HEK293 (cell line): Measurements from ENCODE around the gene ADAM8.
"Not testable (repeated sequence)": the region's sequence is repeated elsewhere in the genome, so short reads cannot be mapped to it uniquely, and the experiment has no call there.

ENCODE experiments used
- CTCF ChIA-PET: fragments of 350-600 bp; formaldehyde crosslinking; extraction: SDS; loops from one replicate; lab custom pipeline; 2021; ENCODE audit warnings: antibody characterized with exemption; lab: Yijun Ruan, JAX
- POLR2A ChIA-PET: fragments of 300-600 bp; formaldehyde crosslinking; extraction: SDS; loops from one replicate; lab custom pipeline; 2020; ENCODE audit warnings: antibody characterized with exemption, inconsistent platforms; lab: Yijun Ruan, JAX
- H3K27ac ChIP-seq: fragments of 200-500 bp; sonication (Bioruptor generic); 2 replicates; pipeline ENCODE4 v1.5.1; 2014; ENCODE audit warnings: low read depth, low read length, control low read depth, inconsistent platforms; ENCODE audit errors: extremely low read depth
- H3K36me3 ChIP-seq, 2 experiments: fragments of 200-500 bp in 1 of 2; sonication (Bioruptor generic) in 1 of 2; 1 replicate in 1 of 2; 2 replicates in 1 of 2; pipeline ENCODE4 v1.5.1; 2014 to 2017; ENCODE audit warnings: inconsistent platforms in 2 of 2, low read length in 2 of 2; ENCODE audit not compliant: control insufficient read depth in 2 of 2, insufficient read depth in 1 of 2
- H3K4me1 ChIP-seq: fragments of 200-500 bp; sonication (Bioruptor generic); 2 replicates; pipeline ENCODE4 v1.5.1; 2014; ENCODE audit warnings: mild to moderate bottlenecking, low read length, inconsistent platforms; ENCODE audit not compliant: control insufficient read depth, insufficient read depth
- H3K4me3 ChIP-seq: 2 replicates; pipeline ENCODE4 v1.5.1; 2011; ENCODE audit warnings: low read depth, mild to moderate bottlenecking, control low read depth, low read length, moderate library complexity
- H3K9me3 ChIP-seq: fragments of 200-500 bp; sonication (Bioruptor generic); 2 replicates; pipeline ENCODE4 v1.5.1; 2014; ENCODE audit warnings: low read depth, low read length, inconsistent platforms; ENCODE audit not compliant: control insufficient read depth, insufficient read depth
- BCL11A ChIP-seq: fragments of 450-650 bp; formaldehyde crosslinking; IDR thresholded peaks from 2 replicates; pipeline ENCODE4 v1.5.1; 2016; ENCODE audit warnings: low read depth, missing biosample characterization, missing genetic modification characterization
- EGR2 ChIP-seq: fragments of 450-650 bp; formaldehyde crosslinking; IDR thresholded peaks from 2 replicates; pipeline ENCODE4 v1.5.1; 2016; ENCODE audit warnings: low read depth, missing biosample characterization, missing genetic modification characterization
- GLI2 ChIP-seq: fragments of 450-650 bp; formaldehyde crosslinking; IDR thresholded peaks from 2 replicates; pipeline ENCODE4; 2017; ENCODE audit warnings: missing biosample characterization, missing genetic modification characterization, low read depth, borderline replicate concordance
- HOXA7 ChIP-seq: sonication (generic); formaldehyde crosslinking; IDR thresholded peaks from 2 replicates; pipeline ENCODE4 v1.8.1; 2022; ENCODE audit warnings: missing genetic modification reagents, borderline replicate concordance
- HOXC10 ChIP-seq: sonication (generic); formaldehyde crosslinking; IDR thresholded peaks from 2 replicates; pipeline ENCODE4 v1.8.1; 2023; ENCODE audit warnings: mild to moderate bottlenecking, missing genetic modification reagents
- KLF10 ChIP-seq: fragments of 450-650 bp; IDR thresholded peaks from 2 replicates; pipeline ENCODE4 v1.5.1; 2018; ENCODE audit warnings: missing biosample characterization, mild to moderate bottlenecking, missing genetic modification characterization
- KLF16 ChIP-seq: fragments of 450-650 bp; formaldehyde crosslinking; IDR thresholded peaks from 2 replicates; pipeline ENCODE4 v1.5.1; 2017; ENCODE audit warnings: missing biosample characterization, missing genetic modification characterization
- MYNN ChIP-seq: fragments of 450-650 bp; formaldehyde crosslinking; IDR thresholded peaks from 2 replicates; pipeline ENCODE4 v1.5.1; 2016; ENCODE audit warnings: missing biosample characterization, missing genetic modification characterization, borderline replicate concordance
- PRDM6 ChIP-seq: fragments of 450-650 bp; formaldehyde crosslinking; IDR thresholded peaks from 2 replicates; pipeline ENCODE4 v1.5.1; 2017; ENCODE audit warnings: missing biosample characterization, missing genetic modification characterization
- SALL2 ChIP-seq: fragments of 450-650 bp; formaldehyde crosslinking; IDR thresholded peaks from 2 replicates; pipeline ENCODE4 v1.5.0; 2017; ENCODE audit warnings: missing biosample characterization, mild to moderate bottlenecking, missing genetic modification characterization, borderline replicate concordance
- SCRT2 ChIP-seq: fragments of 450-650 bp; formaldehyde crosslinking; IDR thresholded peaks from 2 replicates; pipeline ENCODE4 v1.5.1; 2016; ENCODE audit warnings: missing biosample characterization, missing genetic modification characterization
- SP2 ChIP-seq: fragments of 450-650 bp; formaldehyde crosslinking; IDR thresholded peaks from 2 replicates; pipeline ENCODE4 v1.5.1; 2016; ENCODE audit warnings: missing biosample characterization, missing genetic modification characterization
- TCF7L2 ChIP-seq: IDR thresholded peaks from 2 replicates; pipeline ENCODE4 v1.6.1; 2011; ENCODE audit warnings: low read depth, mild to moderate bottlenecking, inconsistent platforms, low read length, moderate library complexity, borderline replicate concordance
- ZBTB20 ChIP-seq: fragments of 450-650 bp; formaldehyde crosslinking; IDR thresholded peaks from 2 replicates; pipeline ENCODE4 v1.5.1; 2016; ENCODE audit warnings: missing biosample characterization, missing genetic modification characterization
- ZBTB7A ChIP-seq: fragments of 450-650 bp; formaldehyde crosslinking; IDR thresholded peaks from 2 replicates; pipeline ENCODE4 v1.5.1; 2016; ENCODE audit warnings: low read depth, missing biosample characterization, missing genetic modification characterization
- ZNF112 ChIP-seq: fragments of 450-650 bp; formaldehyde crosslinking; IDR thresholded peaks from 2 replicates; pipeline ENCODE4 v1.5.0; 2017; ENCODE audit warnings: missing biosample characterization, missing genetic modification characterization
- ZNF169 ChIP-seq: fragments of 450-650 bp; formaldehyde crosslinking; IDR thresholded peaks from 2 replicates; pipeline ENCODE4 v1.5.1; 2016; ENCODE audit warnings: missing biosample characterization, missing genetic modification characterization
- ZNF184 ChIP-seq: fragments of 450-650 bp; IDR thresholded peaks from 2 replicates; pipeline ENCODE4 v1.5.1; 2018; ENCODE audit warnings: missing biosample characterization, mild to moderate bottlenecking, missing genetic modification characterization
- ZNF280D ChIP-seq: fragments of 450-650 bp; formaldehyde crosslinking; IDR thresholded peaks from 2 replicates; pipeline ENCODE4 v1.5.1; 2016; ENCODE audit warnings: missing biosample characterization, missing genetic modification characterization
- ZNF292 ChIP-seq: fragments of 450-650 bp; formaldehyde crosslinking; IDR thresholded peaks from 2 replicates; pipeline ENCODE4 v1.5.1; 2016; ENCODE audit warnings: low read depth, missing biosample characterization, missing genetic modification characterization, borderline replicate concordance
- ZNF529 ChIP-seq: fragments of 450-650 bp; formaldehyde crosslinking; IDR thresholded peaks from 2 replicates; pipeline ENCODE4 v1.5.1; 2017; ENCODE audit warnings: missing genetic modification characterization, missing biosample characterization; ENCODE audit not compliant: insufficient replicate concordance
- ZNF544 ChIP-seq: fragments of 450-650 bp; formaldehyde crosslinking; IDR thresholded peaks from 2 replicates; pipeline ENCODE4 v1.5.0; 2017; ENCODE audit warnings: missing biosample characterization, missing genetic modification characterization
- ZNF600 ChIP-seq: fragments of 450-650 bp; formaldehyde crosslinking; IDR thresholded peaks from 2 replicates; pipeline ENCODE4 v1.5.1; 2016; ENCODE audit warnings: missing biosample characterization, missing genetic modification characterization
- ZNF626 ChIP-seq: fragments of 450-650 bp; sonication (Bioruptor Pico); formaldehyde crosslinking; IDR thresholded peaks from 2 replicates; pipeline ENCODE4 v1.5.1; 2018; ENCODE audit warnings: missing biosample characterization, missing genetic modification characterization, inconsistent platforms
- ZNF747 ChIP-seq: fragments of 450-650 bp; formaldehyde crosslinking; IDR thresholded peaks from 2 replicates; pipeline ENCODE4 v1.5.1; 2016; ENCODE audit warnings: missing biosample characterization, missing genetic modification characterization
- ZNF76 ChIP-seq: fragments of 450-650 bp; formaldehyde crosslinking; IDR thresholded peaks from 2 replicates; pipeline ENCODE4; 2016; ENCODE audit warnings: low read depth, missing biosample characterization, missing genetic modification characterization, borderline replicate concordance
- ZNF791 ChIP-seq: fragments of 450-650 bp; formaldehyde crosslinking; IDR thresholded peaks from 2 replicates; pipeline ENCODE4 v1.5.1; 2016; ENCODE audit warnings: missing biosample characterization, missing genetic modification characterization
- ZSCAN23 ChIP-seq: fragments of 450-650 bp; formaldehyde crosslinking; IDR thresholded peaks from 2 replicates; pipeline ENCODE4 v1.5.1; 2016; ENCODE audit warnings: missing biosample characterization, missing genetic modification characterization

The ADAM8 gene

GRCh38 chr10:133320852-133321422 is 44.3 kb upstream of the ADAM8 start:
- H3K27ac ChIP-seq, H3K4me1 ChIP-seq, POLR2A ChIA-PET, H3K9me3 ChIP-seq, H3K4me3 ChIP-seq, H3K36me3 ChIP-seq: not testable (repeated sequence)
- TF ChIP-seq SP2 (tag by site-specific recombination), result peak; percentile 49
- CTCF ChIA-PET, result interaction anchor here (1.6 to 1.8 kb wide), 2 partner anchors 9 to 13 kb away, joined by 3 to 9 read pairs; no protein-coding TSS in a partner anchor

GRCh38 chr10:133318494-133319127 is 41.9 kb upstream of the ADAM8 start:
- H3K27ac ChIP-seq, result peak overlapping the region; percentile 74; the same call in 1 of the 2 replicates
- no peak for TF ChIP-seq ZNF529
- TF ChIP-seq BCL11A (tag by site-specific recombination), result peak; percentile 57; the same call in 1 of the 2 replicates
- no peak for TF ChIP-seq ZNF292 (tag by site-specific recombination)
- TF ChIP-seq KLF16, result peak; percentile 87
- TF ChIP-seq ZNF747 (tag by site-specific recombination), result no peak
- TF ChIP-seq ZBTB20 (tag by site-specific recombination), result peak; percentile 93
- TF ChIP-seq SCRT2 (tag by site-specific recombination), result peak; percentile 59
- TF ChIP-seq ZNF169 (tag by site-specific recombination), result no peak
- TF ChIP-seq TCF7L2, result no peak
- no peak for TF ChIP-seq SALL2 (tag by site-specific recombination)
- TF ChIP-seq KLF10, result peak; percentile 72; the same call in 1 of the 2 replicates
- TF ChIP-seq HOXC10 (CRISPR knock-in tag), result no peak
- no peak for TF ChIP-seq PRDM6 (tag by site-specific recombination)
- peak; percentile 37; the same call in 1 of the 2 replicates for TF ChIP-seq ZNF76 (tag by site-specific recombination)
- TF ChIP-seq MYNN, result no peak
- TF ChIP-seq ZNF112 (tag by site-specific recombination), result no peak
- TF ChIP-seq ZNF791, result no peak
- no peak for TF ChIP-seq ZNF544 (tag by site-specific recombination)
- no peak for TF ChIP-seq HOXA7 (CRISPR knock-in tag)
- 0 out of 2 replicates have a peak, but pooled peaks have one; percentile 19 for TF ChIP-seq ZSCAN23
- peak; percentile 75 for TF ChIP-seq EGR2 (tag by site-specific recombination)
- TF ChIP-seq ZNF280D (tag by site-specific recombination), result 0 out of 2 replicates have a peak, but pooled peaks have one; percentile 23
- no peak for TF ChIP-seq ZBTB7A (tag by site-specific recombination)
- TF ChIP-seq GLI2 (tag by site-specific recombination), result no peak
- TF ChIP-seq ZNF626 (tag by site-specific recombination), result no peak
- peak; percentile 78 for TF ChIP-seq ZNF600 (tag by site-specific recombination)
- TF ChIP-seq ZNF184 (tag by site-specific recombination), result no peak; the same call in 1 of the 2 replicates

More at GRCh38 chr10:133318494-133319127, 41.9 kb upstream of the ADAM8 start:
- no peaks in the 10 kb centered on the region for H3K36me3 ChIP-seq
- H3K9me3 ChIP-seq, result no peaks in the 10 kb centered on the region
- H3K4me1 ChIP-seq, result no peaks in the 10 kb centered on the region
- ChIA-PET POLR2A (no interaction called here), CTCF (interaction anchor here (1.1 to 1.6 kb wide), 3 partner anchors 9 to 175 kb away, joined by 3 to 7 read pairs (median 7); no protein-coding TSS in a partner anchor)
- peak overlapping the region; percentile 48 for H3K4me3 ChIP-seq
